Karpas-422 (cell line): ENCODE measurements around the gene MARCKSL1. TPM values are rescaled to one million over a fixed set of nuclear protein-coding genes. Genes with fewer than 3 reads are reported as not detected.

Experiments used
- DNase-seq: peaks from one replicate; pipeline ENCODE4 v3.0.0-alpha.2; 2015
- H2AFZ ChIP-seq: fragments of 200-600 bp; sonication (generic); 2 replicates; pipeline ENCODE4 v1.6.1; 2014; ENCODE audit warnings: antibody characterized with exemption, low read length, mixed read lengths
- H3K27ac ChIP-seq: fragments of 200-600 bp; sonication (generic); 2 replicates; pipeline ENCODE4 v1.5.1; 2014; ENCODE audit warnings: mild to moderate bottlenecking, low read length, moderate library complexity
- H3K27me3 ChIP-seq: fragments of 200-600 bp; sonication (generic); 2 replicates; pipeline ENCODE4 v1.6.1; 2014; ENCODE audit warnings: low read length, mixed read lengths
- H3K36me3 ChIP-seq: fragments of 200-600 bp; sonication (generic); 2 replicates; pipeline ENCODE4 v1.6.1; 2014; ENCODE audit warnings: low read length, mixed read lengths; ENCODE audit not compliant: insufficient read depth
- H3K4me1 ChIP-seq: fragments of 200-600 bp; sonication (generic); 2 replicates; pipeline ENCODE4 v1.6.1; 2014; ENCODE audit warnings: mild to moderate bottlenecking, low read length, mixed read lengths
- H3K4me2 ChIP-seq: fragments of 200-600 bp; sonication (generic); 2 replicates; pipeline ENCODE4 v1.6.1; 2014; ENCODE audit warnings: low read length, low read depth, mild to moderate bottlenecking; ENCODE audit not compliant: poor library complexity, severe bottlenecking
- H3K4me3 ChIP-seq: fragments of 200-600 bp; sonication (generic); 2 replicates; pipeline ENCODE4 v1.5.1; 2014; ENCODE audit warnings: mild to moderate bottlenecking, antibody characterized with exemption, low read length, mixed read lengths
- H3K79me2 ChIP-seq: fragments of 200-600 bp; sonication (generic); 2 replicates; pipeline ENCODE4 v1.6.1; 2014; ENCODE audit warnings: mild to moderate bottlenecking, low read length, mixed read lengths
- H3K9ac ChIP-seq: fragments of 200-600 bp; sonication (generic); 2 replicates; pipeline ENCODE4 v1.6.0; 2014; ENCODE audit warnings: low read length
- H3K9me2 ChIP-seq: fragments of 200-600 bp; sonication (generic), shearing (Covaris generic); replicated peaks from 2 replicates; pipeline ENCODE4 v1.6.0; 2014; ENCODE audit warnings: mild to moderate bottlenecking, low read length, moderate library complexity; ENCODE audit not compliant: insufficient read depth
- H3K9me3 ChIP-seq: fragments of 300-700, 200-600 bp; sonication (generic); 2 replicates; pipeline ENCODE4 v1.6.1; 2014; ENCODE audit warnings: low read length, mixed read lengths
- H4K20me1 ChIP-seq: fragments of 200-600 bp; sonication (generic); 2 replicates; pipeline ENCODE4 v1.6.1; 2014; ENCODE audit warnings: mild to moderate bottlenecking, antibody characterized with exemption, low read length, low read depth; ENCODE audit not compliant: insufficient read depth
- total RNA-seq: library from RNA; depleted of rRNA; stranded (reverse); fragments of >200 nt; shearing (Covaris generic); gene quantifications from 2 replicates; pipeline ENCODE4 v1.2.3, GENCODE V29; 2014; ENCODE audit warnings: low replicate concordance

Gene MARCKSL1
- total RNA-seq, 1 experiment from 2014 or later: 262 TPM

- Histone ChIP-seq H3K4me2 (no peak overlapping the region), H4K20me1 (no peaks in the 10 kb centered on the region), H3K79me2 (no peaks in the 10 kb centered on the region), H3K4me1 (peaks cover under 1% of the 10 kb centered on the region), H3K27me3 (no peaks in the 10 kb centered on the region), H3K27ac (no peak overlapping the region), H3K9ac (no peak overlapping the region), H3K4me3 (no peak overlapping the region), H3K9me2 (no peaks in the 10 kb centered on the region), H3K36me3 (peaks cover 4% of the 10 kb centered on the region; the same call in 1 of the 2 replicates), H3K9me3 (no peaks in the 10 kb centered on the region), H2AFZ (no peak overlapping the region)
- no peak for DNase-seq
Measured at GRCh38 chr1:32365445-32365844, 29.4 kb upstream of the MARCKSL1 start.

GRCh38 chr1:32364836-32365235, 28.8 kb upstream of the MARCKSL1 start:
- Histone ChIP-seq H3K4me2 (no peak overlapping the region), H3K79me2 (no peaks in the 10 kb centered on the region), H3K9ac (no peak overlapping the region)

GRCh38 chr1:32363713-32364112, 27.7 kb upstream of the MARCKSL1 start:
- H3K79me2 ChIP-seq: no peaks in the 10 kb centered on the region
- H3K9me3 ChIP-seq: no peaks in the 10 kb centered on the region
- H3K4me2 ChIP-seq: no peak overlapping the region
- no peak overlapping the region for H2AFZ ChIP-seq
- no peak for DNase-seq
- no peaks in the 10 kb centered on the region for H3K27me3 ChIP-seq
- no peaks in the 10 kb centered on the region for H4K20me1 ChIP-seq
- H3K27ac ChIP-seq: no peak overlapping the region
- peaks cover 4% of the 10 kb centered on the region; the same call in 1 of the 2 replicates for H3K36me3 ChIP-seq
- peaks cover 10% of the 10 kb centered on the region for H3K4me1 ChIP-seq
- H3K9ac ChIP-seq: no peak overlapping the region
- no peaks in the 10 kb centered on the region for H3K9me2 ChIP-seq
- no peak overlapping the region for H3K4me3 ChIP-seq

More at GRCh38 chr1:32364836-32365235, 28.8 kb upstream of the MARCKSL1 start:
- Histone ChIP-seq H3K4me1 (peaks cover 7% of the 10 kb centered on the region), H2AFZ (no peak overlapping the region), H3K36me3 (peaks cover 4% of the 10 kb centered on the region; the same call in 1 of the 2 replicates), H3K9me3 (no peaks in the 10 kb centered on the region), H3K27ac (no peak overlapping the region), H3K27me3 (no peaks in the 10 kb centered on the region), H3K9me2 (no peaks in the 10 kb centered on the region), H3K4me3 (no peak overlapping the region), H4K20me1 (no peaks in the 10 kb centered on the region)
- no peak for DNase-seq

GRCh38 chr1:32362474-32363313, 26.7 kb upstream of the MARCKSL1 start, which contains the start of the genes FAM229A and TSSK3:
Gene FAM229A (minus strand): TSS chr1:32362485. CDS start chr1:32362091, 394 bp downstream.
Gene TSSK3 (plus strand): TSS chr1:32362539. CDS start chr1:32362702, 163 bp downstream.
- Histone ChIP-seq H3K36me3 (peaks cover 4% of the 10 kb centered on the region; the same call in 1 of the 2 replicates), H3K27ac (no peak within 1 kb of the TSS), H4K20me1 (no peaks in the 10 kb centered on the region), H3K4me3 (no peak within 1 kb of the TSS), H3K9ac (no peak within 1 kb of the TSS), H3K4me2 (no peak within 1 kb of the TSS), H2AFZ (no peak within 1 kb of the TSS), H3K9me3 (no peaks in the 10 kb centered on the region), H3K79me2 (no peaks in the 10 kb centered on the region), H3K4me1 (peaks cover 10% of the 10 kb centered on the region), H3K27me3 (no peaks in the 10 kb centered on the region), H3K9me2 (no peaks in the 10 kb centered on the region)
- DNase-seq: no peak

- peaks cover 4% of the 10 kb centered on the region; the same call in 1 of the 2 replicates for H3K36me3 ChIP-seq
- DNase-seq: no peak
- H3K9ac ChIP-seq: no peak overlapping the region
- H3K79me2 ChIP-seq: no peaks in the 10 kb centered on the region
- no peaks in the 10 kb centered on the region for H4K20me1 ChIP-seq
- no peak overlapping the region for H3K4me2 ChIP-seq
- no peaks in the 10 kb centered on the region for H3K27me3 ChIP-seq
- H3K9me2 ChIP-seq: no peaks in the 10 kb centered on the region
- no peak overlapping the region for H2AFZ ChIP-seq
- H3K4me1 ChIP-seq: peaks cover 10% of the 10 kb centered on the region
- no peak overlapping the region for H3K27ac ChIP-seq
- no peaks in the 10 kb centered on the region for H3K9me3 ChIP-seq
- no peak overlapping the region for H3K4me3 ChIP-seq
Measured at GRCh38 chr1:32361674-32362473, 25.8 kb upstream of the MARCKSL1 start.

- no peak for DNase-seq
- Histone ChIP-seq H4K20me1 (no peaks in the 10 kb centered on the region), H2AFZ (no peak overlapping the region), H3K4me3 (no peak overlapping the region), H3K4me2 (no peak overlapping the region), H3K36me3 (peaks cover 4% of the 10 kb centered on the region; the same call in 1 of the 2 replicates), H3K27me3 (no peaks in the 10 kb centered on the region), H3K9ac (no peak overlapping the region), H3K27ac (no peak overlapping the region), H3K9me3 (no peaks in the 10 kb centered on the region), H3K9me2 (no peaks in the 10 kb centered on the region), H3K4me1 (peaks cover 10% of the 10 kb centered on the region), H3K79me2 (no peaks in the 10 kb centered on the region)
Measured at GRCh38 chr1:32361308-32361673, 25.3 kb upstream of the MARCKSL1 start.

- Histone ChIP-seq H3K9ac (no peak overlapping the region), H3K36me3 (no peaks in the 10 kb centered on the region), H3K4me2 (no peak overlapping the region), H3K27me3 (no peaks in the 10 kb centered on the region), H2AFZ (no peak overlapping the region), H3K4me1 (peaks cover 10% of the 10 kb centered on the region), H3K9me2 (no peaks in the 10 kb centered on the region), H3K27ac (no peak overlapping the region), H4K20me1 (no peaks in the 10 kb centered on the region), H3K79me2 (no peaks in the 10 kb centered on the region), H3K9me3 (no peaks in the 10 kb centered on the region), H3K4me3 (no peak overlapping the region)
- no peak for DNase-seq
Measured at GRCh38 chr1:32358435-32358834, 22.4 kb upstream of the MARCKSL1 start.

- H4K20me1 ChIP-seq: no peaks in the 10 kb centered on the region
- no peaks in the 10 kb centered on the region for H3K79me2 ChIP-seq
- H3K4me2 ChIP-seq: no peak overlapping the region
Measured at GRCh38 chr1:32357614-32358013, 21.6 kb upstream of the MARCKSL1 start.

More at GRCh38 chr1:32357614-32358013, 21.6 kb upstream of the MARCKSL1 start:
- Histone ChIP-seq H3K27me3 (no peaks in the 10 kb centered on the region), H3K9ac (no peak overlapping the region), H3K27ac (no peak overlapping the region), H2AFZ (no peak overlapping the region), H3K36me3 (no peaks in the 10 kb centered on the region), H3K9me3 (no peaks in the 10 kb centered on the region), H3K4me3 (no peak overlapping the region), H3K4me1 (peaks cover 10% of the 10 kb centered on the region), H3K9me2 (no peaks in the 10 kb centered on the region)
- DNase-seq: no peak
